ENCODE measurements around the gene CHD6.

CHD6 gene

DNA sequence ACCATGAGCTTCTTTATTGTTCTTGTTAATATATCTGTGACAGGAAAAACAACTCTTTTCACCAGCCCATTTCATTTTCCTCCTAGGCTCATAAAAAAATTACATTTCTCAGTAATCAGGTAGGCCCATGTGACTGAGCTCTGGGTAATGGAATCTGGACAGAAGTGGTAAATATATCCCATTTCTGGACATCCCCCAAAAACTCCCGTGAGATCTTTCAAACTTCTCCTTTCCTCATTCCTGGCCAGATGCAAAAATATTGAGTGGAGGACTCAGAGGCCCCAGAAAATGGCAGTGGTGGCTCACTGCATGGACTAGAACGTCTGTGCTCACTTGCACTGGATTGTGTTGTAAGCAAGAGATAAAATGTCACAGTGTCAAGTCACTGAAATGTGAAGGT, 3.8 kb upstream of the CHD6 start:
- H3K4me3 ChIP-seq (ENCODE audit: insufficient read length, low read depth), result no peak overlapping the region
- no peaks in the 10 kb centered on the region for H3K4me1 ChIP-seq (ENCODE audit: insufficient read depth, insufficient read length)
- no peaks in the 10 kb centered on the region for H3K9me3 ChIP-seq (ENCODE audit: insufficient read depth, low read length)
- TF ChIP-seq ZNF274 (IDR thresholded peaks at IDR 0.05; ENCODE audit: low read depth, low read length), result no peak
- no peak for TF ChIP-seq YY1 (IDR thresholded peaks at IDR 0.05; ENCODE audit: insufficient read depth, insufficient read length)
- TF ChIP-seq SUZ12 (IDR thresholded peaks at IDR 0.05; ENCODE audit: extremely low read depth, insufficient read depth, insufficient read length), result no peak
- no peak overlapping the region for H3K9ac ChIP-seq (ENCODE audit: insufficient read length, low read depth)
- H3K36me3 ChIP-seq (ENCODE audit: insufficient read depth, insufficient read length, low read length), result no peaks in the 10 kb centered on the region
- DNase-seq (ENCODE audit: low read depth, low spot score), result no peak
- peaks cover 12% of the 10 kb centered on the region for H3K27me3 ChIP-seq (ENCODE audit: insufficient read depth, insufficient read length)

DNA sequence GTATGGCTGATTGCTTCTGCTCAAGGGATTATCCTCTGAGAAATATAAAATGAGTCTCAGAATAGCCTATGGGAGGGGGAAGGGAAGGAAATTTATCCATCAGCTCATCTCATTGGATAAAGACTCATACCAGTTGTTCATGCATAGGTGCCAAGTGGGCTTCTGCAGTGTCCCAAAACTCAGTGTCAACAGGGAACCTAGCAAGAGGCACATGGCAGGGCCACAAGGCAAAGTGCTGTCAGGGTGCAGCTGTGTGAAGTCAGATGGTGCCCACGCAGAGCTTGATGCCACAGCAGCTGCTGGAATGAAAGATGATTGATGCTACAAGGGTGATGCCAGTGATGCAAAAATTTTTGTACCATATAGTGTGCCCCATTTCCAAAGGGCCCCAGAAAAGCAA, 3.2 kb upstream of the CHD6 start:
- Histone ChIP-seq H3K36me3 (ENCODE audit: insufficient read depth, insufficient read length, low read length) (no peaks in the 10 kb centered on the region), H3K9ac (ENCODE audit: insufficient read length, low read depth) (no peak overlapping the region), H3K27me3 (ENCODE audit: insufficient read depth, insufficient read length) (peaks cover 12% of the 10 kb centered on the region), H3K9me3 (ENCODE audit: insufficient read depth, low read length) (no peaks in the 10 kb centered on the region), H3K4me1 (ENCODE audit: insufficient read depth, insufficient read length) (no peaks in the 10 kb centered on the region), H3K4me3 (ENCODE audit: insufficient read length, low read depth) (no peak overlapping the region)
- TF ChIP-seq ZNF274 (IDR thresholded peaks at IDR 0.05; ENCODE audit: low read depth, low read length) (no peak), YY1 (IDR thresholded peaks at IDR 0.05; ENCODE audit: insufficient read depth, insufficient read length) (no peak), SUZ12 (IDR thresholded peaks at IDR 0.05; ENCODE audit: extremely low read depth, insufficient read depth, insufficient read length) (no peak)
- DNase-seq (ENCODE audit: low read depth, low spot score), result no peak

DNA sequence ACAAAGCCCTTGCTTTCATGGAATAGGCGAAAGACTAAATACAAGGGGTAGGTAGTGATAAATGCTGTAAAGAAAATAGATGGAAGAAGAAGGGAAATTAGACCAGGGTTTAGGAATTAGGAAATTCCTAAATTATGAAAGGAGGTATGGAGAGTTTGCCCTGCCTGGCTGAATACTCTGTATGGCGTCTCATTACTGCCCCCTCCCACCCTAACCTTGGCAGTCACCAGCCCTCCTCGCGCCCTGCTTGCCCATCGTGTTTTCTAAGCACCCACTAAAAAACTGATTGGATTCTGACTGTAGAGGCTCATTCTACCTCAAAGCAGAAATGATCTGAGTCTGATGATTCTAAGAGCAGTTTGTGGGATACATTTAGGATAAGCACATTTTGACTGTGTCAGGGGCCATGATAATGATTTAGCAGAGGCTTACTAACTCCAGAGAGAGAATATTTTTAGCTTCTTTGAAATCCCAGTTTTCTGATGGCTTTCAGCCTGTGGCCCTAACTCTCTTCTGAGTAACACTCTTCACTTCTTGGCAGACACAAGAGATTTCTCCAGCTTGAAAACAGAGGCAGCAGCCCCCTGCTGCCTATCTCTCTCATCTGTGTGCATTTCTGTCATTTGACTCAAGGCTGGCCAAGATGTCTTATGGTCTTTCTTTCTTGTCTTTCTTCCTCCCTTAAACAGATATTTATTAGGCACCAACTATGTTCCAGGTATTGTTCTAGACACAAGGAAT, 1.4 kb upstream of the CHD6 start:
- TF ChIP-seq ZNF274 (IDR thresholded peaks at IDR 0.05; ENCODE audit: low read depth, low read length) (no peak), YY1 (IDR thresholded peaks at IDR 0.05; ENCODE audit: insufficient read depth, insufficient read length) (no peak), SUZ12 (IDR thresholded peaks at IDR 0.05; ENCODE audit: extremely low read depth, insufficient read depth, insufficient read length) (no peak)
- Histone ChIP-seq H3K36me3 (ENCODE audit: insufficient read depth, insufficient read length, low read length) (peaks cover 2% of the 10 kb centered on the region), H3K4me3 (ENCODE audit: insufficient read length, low read depth) (peak overlapping the region; percentile 68), H3K27me3 (ENCODE audit: insufficient read depth, insufficient read length) (peaks cover 12% of the 10 kb centered on the region), H3K9ac (ENCODE audit: insufficient read length, low read depth) (no peak overlapping the region), H3K9me3 (ENCODE audit: insufficient read depth, low read length) (no peaks in the 10 kb centered on the region), H3K4me1 (ENCODE audit: insufficient read depth, insufficient read length) (no peaks in the 10 kb centered on the region)
- DNase-seq (ENCODE audit: low read depth, low spot score), result no peak

DNA sequence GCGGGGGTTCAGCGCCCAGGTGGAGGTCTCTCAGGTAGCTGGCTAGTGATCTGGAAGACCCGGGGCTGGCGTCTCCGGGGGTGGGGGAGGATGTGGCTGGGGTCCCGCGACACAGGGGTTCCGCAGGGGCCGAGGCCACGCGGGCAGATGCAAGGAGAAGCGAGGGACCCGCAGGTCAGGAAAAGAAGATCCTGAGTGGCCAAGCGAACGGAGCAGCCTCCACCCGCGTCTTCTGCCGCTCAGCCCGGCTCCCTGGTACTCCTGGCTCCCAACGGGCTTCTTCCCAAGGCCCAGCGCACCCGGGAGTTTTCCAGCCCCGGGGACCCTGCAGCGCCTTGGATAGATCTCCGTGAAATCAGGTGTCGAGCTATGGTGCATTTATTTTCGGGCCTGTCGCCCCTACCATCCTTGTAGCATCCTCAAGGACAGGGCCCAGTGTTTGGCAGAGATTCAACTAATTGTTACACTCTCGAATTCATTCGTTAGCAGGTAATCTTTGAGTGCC, 682 bp upstream of the CHD6 start:
- peak overlapping the region; percentile 84 for H3K9ac ChIP-seq (ENCODE audit: insufficient read length, low read depth)

DNA sequence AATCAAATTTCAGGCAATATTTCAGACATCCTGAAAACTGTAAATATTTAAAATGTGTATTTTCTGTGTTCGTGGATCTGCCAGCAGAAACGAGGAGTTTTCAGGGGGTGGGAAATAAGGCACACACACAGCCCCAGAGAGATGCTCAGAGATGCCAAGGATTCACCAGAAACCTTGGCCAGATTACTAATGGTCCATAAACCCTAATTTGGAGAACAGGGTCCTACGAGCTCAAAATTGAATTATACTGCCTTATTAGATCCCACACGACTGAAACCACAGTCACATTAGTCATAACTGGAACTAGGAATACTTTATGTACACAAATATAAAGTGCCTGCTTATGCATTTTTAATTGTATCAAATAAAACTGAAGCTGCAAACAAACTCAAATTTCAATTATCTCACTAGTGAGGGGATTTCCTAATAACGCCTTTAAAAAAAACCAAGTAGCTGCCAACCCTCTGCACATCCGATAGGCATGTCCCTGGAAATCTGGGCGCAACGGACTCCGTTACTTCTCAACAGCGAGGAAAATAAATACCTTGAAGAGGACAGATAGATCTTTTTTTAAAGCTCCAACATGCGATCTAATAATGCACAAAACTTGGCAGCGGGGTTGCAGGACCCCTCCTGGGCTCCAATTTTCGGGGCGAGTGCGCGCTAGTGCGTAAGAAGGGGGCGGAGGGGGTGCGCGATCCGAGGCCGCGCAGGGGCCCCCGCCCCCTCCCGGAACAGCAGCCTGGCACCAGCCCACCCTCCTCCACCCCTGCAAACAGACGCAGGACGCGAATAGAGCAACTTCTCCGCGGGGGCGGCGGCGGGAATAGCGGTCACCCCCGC, 897 bp downstream of the CHD6 start:
- Histone ChIP-seq H3K9me3 (ENCODE audit: insufficient read depth, low read length) (no peaks in the 10 kb centered on the region), H3K4me1 (ENCODE audit: insufficient read depth, insufficient read length) (no peaks in the 10 kb centered on the region), H3K27me3 (ENCODE audit: insufficient read depth, insufficient read length) (peaks cover 12% of the 10 kb centered on the region), H3K4me3 (ENCODE audit: insufficient read length, low read depth) (peak overlapping the region; percentile 70), H3K9ac (ENCODE audit: insufficient read length, low read depth) (peak overlapping the region; percentile 54), H3K36me3 (ENCODE audit: insufficient read depth, insufficient read length, low read length) (peaks cover 2% of the 10 kb centered on the region)
- TF ChIP-seq ZNF274 (IDR thresholded peaks at IDR 0.05; ENCODE audit: low read depth, low read length) (no peak), SUZ12 (IDR thresholded peaks at IDR 0.05; ENCODE audit: extremely low read depth, insufficient read depth, insufficient read length) (no peak), YY1 (IDR thresholded peaks at IDR 0.05; ENCODE audit: insufficient read depth, insufficient read length) (no peak)
- no peak for DNase-seq (ENCODE audit: low read depth, low spot score)

More for the DNA sequence above, 682 bp upstream of the CHD6 start:
- Histone ChIP-seq H3K36me3 (ENCODE audit: insufficient read depth, insufficient read length, low read length) (peaks cover 2% of the 10 kb centered on the region), H3K9me3 (ENCODE audit: insufficient read depth, low read length) (no peaks in the 10 kb centered on the region), H3K4me3 (ENCODE audit: insufficient read length, low read depth) (peak overlapping the region; percentile 68), H3K27me3 (ENCODE audit: insufficient read depth, insufficient read length) (peaks cover 12% of the 10 kb centered on the region), H3K4me1 (ENCODE audit: insufficient read depth, insufficient read length) (no peaks in the 10 kb centered on the region)
- TF ChIP-seq YY1 (IDR thresholded peaks at IDR 0.05; ENCODE audit: insufficient read depth, insufficient read length) (no peak), ZNF274 (IDR thresholded peaks at IDR 0.05; ENCODE audit: low read depth, low read length) (no peak), SUZ12 (IDR thresholded peaks at IDR 0.05; ENCODE audit: extremely low read depth, insufficient read depth, insufficient read length) (no peak)
- DNase-seq (ENCODE audit: low read depth, low spot score), result no peak

DNA sequence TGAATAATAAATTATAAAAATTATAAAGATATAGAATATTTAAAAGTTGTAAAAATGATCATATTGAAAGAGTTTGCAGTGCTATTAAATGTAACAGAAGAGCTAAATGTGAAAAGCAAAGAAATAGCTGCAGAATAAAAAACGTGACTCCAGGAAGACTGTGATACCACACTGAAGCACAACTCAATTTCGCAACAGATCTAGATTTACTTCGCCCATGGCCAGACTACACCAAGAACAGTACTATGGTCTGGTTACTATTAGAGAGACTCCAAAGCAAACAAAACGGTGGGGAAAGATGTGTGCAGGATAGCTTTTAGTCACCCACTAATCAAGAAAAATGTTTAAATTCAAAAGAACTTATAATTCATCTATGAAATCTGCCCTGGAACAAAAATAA, 1.9 kb downstream of the CHD6 start:
- DNase-seq (ENCODE audit: low read depth, low spot score), result no peak
- H3K4me1 ChIP-seq (ENCODE audit: insufficient read depth, insufficient read length), result no peaks in the 10 kb centered on the region
- H3K9me3 ChIP-seq (ENCODE audit: insufficient read depth, low read length), result no peaks in the 10 kb centered on the region
- H3K4me3 ChIP-seq (ENCODE audit: insufficient read length, low read depth), result no peak overlapping the region
- TF ChIP-seq YY1 (IDR thresholded peaks at IDR 0.05; ENCODE audit: insufficient read depth, insufficient read length), result no peak
- TF ChIP-seq SUZ12 (IDR thresholded peaks at IDR 0.05; ENCODE audit: extremely low read depth, insufficient read depth, insufficient read length), result no peak
- TF ChIP-seq ZNF274 (IDR thresholded peaks at IDR 0.05; ENCODE audit: low read depth, low read length), result no peak
- peaks cover 12% of the 10 kb centered on the region for H3K27me3 ChIP-seq (ENCODE audit: insufficient read depth, insufficient read length)
- no peak overlapping the region for H3K9ac ChIP-seq (ENCODE audit: insufficient read length, low read depth)
- peaks cover 2% of the 10 kb centered on the region for H3K36me3 ChIP-seq (ENCODE audit: insufficient read depth, insufficient read length, low read length)

DNA sequence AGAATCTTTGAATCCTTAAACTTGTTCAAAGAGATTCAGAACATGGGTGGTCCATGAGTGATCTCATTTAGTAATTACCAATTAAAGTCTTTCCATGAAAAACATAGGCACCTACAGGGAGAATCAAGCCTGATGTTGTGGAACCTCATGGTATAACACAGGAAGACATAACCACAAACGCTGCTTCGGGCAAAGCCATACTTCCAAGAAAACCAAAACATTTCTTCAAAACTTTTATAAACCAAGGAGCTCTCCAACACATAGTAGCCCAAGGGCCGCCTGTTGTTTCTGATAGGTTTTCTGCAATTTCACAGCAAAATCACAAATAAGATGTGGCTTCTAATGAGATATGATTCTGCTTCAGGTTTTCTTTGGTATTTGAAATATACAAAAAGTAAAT, 2.5 kb downstream of the CHD6 start:
- Histone ChIP-seq H3K4me3 (ENCODE audit: insufficient read length, low read depth) (no peak overlapping the region), H3K36me3 (ENCODE audit: insufficient read depth, insufficient read length, low read length) (peaks cover 2% of the 10 kb centered on the region), H3K27me3 (ENCODE audit: insufficient read depth, insufficient read length) (peaks cover 12% of the 10 kb centered on the region)

More for the DNA sequence above, 2.5 kb downstream of the CHD6 start:
- H3K9me3 ChIP-seq (ENCODE audit: insufficient read depth, low read length), result no peaks in the 10 kb centered on the region
- DNase-seq (ENCODE audit: low read depth, low spot score), result no peak
- TF ChIP-seq SUZ12 (IDR thresholded peaks at IDR 0.05; ENCODE audit: extremely low read depth, insufficient read depth, insufficient read length), result no peak
- no peak for TF ChIP-seq ZNF274 (IDR thresholded peaks at IDR 0.05; ENCODE audit: low read depth, low read length)
- TF ChIP-seq YY1 (IDR thresholded peaks at IDR 0.05; ENCODE audit: insufficient read depth, insufficient read length), result no peak
- no peak overlapping the region for H3K9ac ChIP-seq (ENCODE audit: insufficient read length, low read depth)
- H3K4me1 ChIP-seq (ENCODE audit: insufficient read depth, insufficient read length), result no peaks in the 10 kb centered on the region

Data from NT2/D1 (cell line).